GF-D8 (cell line): ENCODE measurements around the gene MLXIPL.

Source experiments
- DNase-seq: peaks from one replicate; lab custom pipeline; 2025; lab: John Stamatoyannopoulos, UW

The MLXIPL gene

GRCh38 chr7:73544678-73545077 lies 79.6 kb downstream of the MLXIPL start:
- no peak for DNase-seq
